Adrenal gland (tissue), 12 donors: ENCODE measurements around the gene APOO. TPM values are rescaled to one million over a fixed set of nuclear protein-coding genes. Genes with fewer than 3 reads are reported as not detected.
"Not testable (repeated sequence)": the region's sequence is repeated elsewhere in the genome, so short reads cannot be mapped to it uniquely, and the experiment has no call there.

ENCODE experiments used
- DNase-seq, 7 donors: peaks; one replicate each; pipeline ENCODE4 v3.0.0-alpha.2; 2019 to 2020
- H3K27ac ChIP-seq, 5 donors: fragments of 200-600 bp; sonication (generic) in 4 of 5; 1 replicate in 3 of 5; 2 replicates in 2 of 5; pipeline versions ENCODE4 v1.5.1 to v1.8.0; 2016 to 2020; ENCODE audit warnings: mild to moderate bottlenecking in 1 of 5
- H3K27me3 ChIP-seq: fragments of 200-600 bp; 2 replicates; pipeline ENCODE4 v1.8.0; 2021
- H3K36me3 ChIP-seq, 2 donors: fragments of 200-600 bp; replicated peaks in 1 of 2; 1 replicate in 1 of 2; 2 replicates in 1 of 2; pipeline versions ENCODE4 v1.5.1 to v1.8.0; 2018 to 2022
- H3K4me1 ChIP-seq, 2 donors: fragments of 200-600 bp; replicated peaks in 1 of 2; 1 replicate in 1 of 2; 2 replicates in 1 of 2; pipeline versions ENCODE4 v1.5.1 to v1.8.0; 2018 to 2021
- H3K4me3 ChIP-seq, 4 donors: fragments of 200-600 bp; sonication (generic) in 3 of 4; one replicate each; pipeline ENCODE4 v1.5.1; 2016 to 2018
- H3K9me3 ChIP-seq, 3 donors: fragments of 200-600 bp; sonication (generic) in 1 of 3; replicated peaks in 1 of 3; 1 replicate in 2 of 3; 2 replicates in 1 of 3; pipeline versions ENCODE4 v1.5.1 to v1.8.0; 2016 to 2021
- CTCF ChIP-seq, 6 experiments: fragments of 450-650 bp in 4 of 6; fragments of 200-600 bp in 2 of 6; sonication (generic) in 1 of 6; IDR thresholded peaks; 1 replicate in 5 of 6; 2 replicates in 1 of 6; pipeline versions ENCODE4 v1.5.1 to v1.8.0; 2016 to 2021; ENCODE audit warnings: antibody characterized with exemption in 6 of 6, mild to moderate bottlenecking in 2 of 6, moderate library complexity in 1 of 6
- POLR2A ChIP-seq, 2 donors: fragments of 450-650 bp; IDR thresholded peaks; one replicate each; pipeline ENCODE4 v1.6.1; 2017; ENCODE audit warnings: antibody characterized with exemption in 2 of 2, mild to moderate bottlenecking in 2 of 2, moderate library complexity in 1 of 2
- WGBS, 4 donors: extraction: QIAGEN DNeasy Blood & Tissue Kit in 2 of 4; methylation state at CpG; one replicate each; pipeline versions ENCODE4 v1.1.5 to v1.1.7; 2013 to 2017; 5-methylcytosine and 5-hydroxymethylcytosine counted together
- intact Hi-C, 2 donors: fragments of 100-400 bp; cut with DNase I; formaldehyde crosslinking; loops; one replicate each; pipeline versions ENCODE4 v1.14.1 to v1.15.0; 2022 to 2023
- polyA plus RNA-seq, 3 donors: library from polyadenylated mRNA; stranded (reverse); fragments of 200-250 nt in 2 of 3; fragments of 350-450 nt in 1 of 3; fragmentation: Illumina TruSeq in 1 of 3; extraction: RNeasy Lipid Tissue Mini Kit (QIAGEN cat#74804) in 1 of 3; gene quantifications; one replicate each; pipeline ENCODE4 v1.2.3, GENCODE V29; 2013 to 2014
- total RNA-seq, 9 donors: library from RNA; depleted of rRNA in 4 of 9; stranded (reverse); fragments of >200 nt in 4 of 9; fragments of 120-200 nt in 1 of 9; fragmentation: NEBNext Ultra II Directional in 1 of 9; extraction: Animal tissue kit (Norgen Biotek cat#: 25700) in 1 of 9; gene quantifications; one replicate each; pipeline versions ENCODE4 v1.1.0 to v1.2.4, GENCODE V29; 2013 to 2023
- donor health status: healthy with polysubstance abuse.
- donor health status: Bipolar disorder and iron deficiency.
- donor health status: DM: yes; HTN: yes; CAD: no.
- donor health status: DM: no; HTN: no; CAD: no.
- donor health status: DM: no; HTN: no; CAD: no.
- donor health status: DM: yes; HTN: yes; CAD: no.

APOO gene
- total and polyA plus RNA-seq, 12 donors = 12.9 to 177 (median 27.3) TPM

- no peak overlapping the region for H3K27ac ChIP-seq
- WGBS, 4 donors = 81 to 97% (median 90%) methylated on average over 5 to 6 of the region's 6 CpGs
- no peaks in the 10 kb centered on the region for H3K36me3 ChIP-seq
- intact Hi-C loops = no loop called here
- no peak for DNase-seq
- TF ChIP-seq POLR2A (IDR thresholded peaks at IDR 0.05) (no peak), CTCF (IDR thresholded peaks at IDR 0.05) (no peak)
- no peaks in the 10 kb centered on the region for H3K9me3 ChIP-seq
- H3K4me1 ChIP-seq = no peaks in the 10 kb centered on the region
- H3K27me3 ChIP-seq = no peaks in the 10 kb centered on the region
- no peak overlapping the region for H3K4me3 ChIP-seq
Observed at GRCh38 chrX:23861215-23861896, 46.4 kb downstream of the APOO start.

GRCh38 chrX:23859238-23859637 lies 48.5 kb downstream of the APOO start:
- 86 to 93% (median 89%) methylated on average over 5 to 7 of the region's 7 CpGs for WGBS, 4 donors
- H3K27ac ChIP-seq, H3K36me3 ChIP-seq, intact Hi-C loops, H3K9me3 ChIP-seq, H3K4me3 ChIP-seq, H3K27me3 ChIP-seq, DNase-seq, H3K4me1 ChIP-seq: not testable (repeated sequence)

DNA sequence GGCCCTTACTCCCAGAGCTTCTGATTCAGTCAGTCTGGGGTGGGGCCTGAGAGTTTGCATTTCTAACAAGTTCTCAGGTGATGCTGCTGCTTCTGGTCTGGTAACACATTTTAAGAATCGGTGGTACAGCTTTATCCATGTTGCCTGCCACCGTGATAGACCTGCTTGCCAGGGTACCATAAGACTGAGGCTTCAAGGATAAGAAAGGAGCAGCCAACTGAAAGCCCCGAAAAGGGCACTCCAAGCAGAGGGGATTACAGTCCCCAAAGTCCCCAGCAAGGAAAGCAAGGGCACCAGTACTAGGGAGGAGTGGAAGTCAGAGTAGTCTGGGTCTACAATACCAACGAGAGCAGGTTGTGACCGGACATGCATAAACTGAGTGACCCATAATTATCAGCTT lies 49.8 kb downstream of the APOO start:
- no peaks in the 10 kb centered on the region for H3K9me3 ChIP-seq
- no peaks in the 10 kb centered on the region for H3K27me3 ChIP-seq
- intact Hi-C loops = no loop called here
- DNase-seq = no peak
- H3K4me1 ChIP-seq = no peaks in the 10 kb centered on the region
- H3K27ac ChIP-seq = no peak overlapping the region
- H3K4me3 ChIP-seq = no peak overlapping the region
- WGBS, 4 donors = 84 to 100% (median 89%) methylated on average over 2 to 5 of the region's 5 CpGs
- H3K36me3 ChIP-seq = no peaks in the 10 kb centered on the region
- TF ChIP-seq POLR2A (IDR thresholded peaks at IDR 0.05) = no peak
- no peak for TF ChIP-seq CTCF (IDR thresholded peaks at IDR 0.05)

DNA sequence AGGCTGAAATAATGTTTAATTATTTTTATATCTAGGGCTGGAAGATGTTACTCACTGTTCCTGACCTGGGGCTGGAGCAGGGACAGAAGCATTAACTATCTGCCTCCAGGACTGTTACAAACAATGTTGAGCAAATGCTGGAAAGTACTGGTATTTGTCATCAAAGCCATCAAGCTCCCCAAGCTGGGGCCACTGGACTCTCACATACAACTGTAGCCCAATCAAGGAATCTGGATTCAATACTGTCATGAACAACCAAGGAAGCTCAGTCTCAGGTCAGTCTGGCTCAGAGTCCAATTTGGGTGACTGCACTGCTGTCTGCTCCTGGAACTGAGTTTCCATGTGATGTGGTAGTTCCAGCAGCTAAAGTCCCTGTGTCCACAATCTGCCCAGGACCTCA lies 50.4 kb downstream of the APOO start:
- no peak for DNase-seq
- TF ChIP-seq POLR2A (IDR thresholded peaks at IDR 0.05) (no peak), CTCF (IDR thresholded peaks at IDR 0.05) (no peak)
- no peak overlapping the region for H3K27ac ChIP-seq
- intact Hi-C loops = no loop called here
- no peak overlapping the region for H3K4me3 ChIP-seq
- H3K27me3 ChIP-seq = no peaks in the 10 kb centered on the region
- H3K4me1 ChIP-seq = no peaks in the 10 kb centered on the region
- H3K36me3 ChIP-seq = no peaks in the 10 kb centered on the region
- H3K9me3 ChIP-seq = no peaks in the 10 kb centered on the region

DNA sequence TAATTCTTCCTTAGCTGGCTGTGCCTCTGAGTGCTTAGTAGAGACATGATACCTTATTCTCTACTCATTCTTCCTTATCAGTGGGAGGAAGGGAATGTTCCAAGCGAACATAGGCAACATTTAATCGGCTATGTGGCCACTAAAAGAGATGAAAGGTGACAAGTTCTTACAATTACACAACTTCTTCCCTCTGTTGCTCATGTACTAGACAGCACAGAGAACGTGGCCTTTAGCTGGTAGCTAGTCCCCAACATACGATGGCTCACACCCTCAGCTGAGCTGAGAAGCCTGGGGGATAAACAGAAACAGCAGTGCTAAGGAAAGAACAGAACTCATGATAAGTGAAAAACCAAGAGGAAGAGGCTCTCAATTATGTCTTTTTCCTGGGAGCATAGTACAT lies 52.2 kb downstream of the APOO start:
- H3K4me3 ChIP-seq = no peak overlapping the region
- no peaks in the 10 kb centered on the region for H3K27me3 ChIP-seq
- intact Hi-C loops = no loop called here
- 81 to 86% (median 83%) methylated on average over 4 of the region's 4 CpGs for WGBS, 4 donors
- no peaks in the 10 kb centered on the region for H3K9me3 ChIP-seq
- TF ChIP-seq CTCF (IDR thresholded peaks at IDR 0.05) = no peak
- TF ChIP-seq POLR2A (IDR thresholded peaks at IDR 0.05) = no peak
- DNase-seq = no peak
- no peaks in the 10 kb centered on the region for H3K4me1 ChIP-seq
- H3K36me3 ChIP-seq = no peaks in the 10 kb centered on the region
- H3K27ac ChIP-seq = no peak overlapping the region
